ENCODE results near the gene OSBPL10. TPM values are rescaled to one million over a fixed set of nuclear protein-coding genes. Genes with fewer than 3 reads are reported as not detected.

Gene OSBPL10
- total and polyA plus RNA-seq, 2 donors (not counting 1 experiment from before 2014, with no cell fraction given) = 88.5 to 310 TPM

DNA sequence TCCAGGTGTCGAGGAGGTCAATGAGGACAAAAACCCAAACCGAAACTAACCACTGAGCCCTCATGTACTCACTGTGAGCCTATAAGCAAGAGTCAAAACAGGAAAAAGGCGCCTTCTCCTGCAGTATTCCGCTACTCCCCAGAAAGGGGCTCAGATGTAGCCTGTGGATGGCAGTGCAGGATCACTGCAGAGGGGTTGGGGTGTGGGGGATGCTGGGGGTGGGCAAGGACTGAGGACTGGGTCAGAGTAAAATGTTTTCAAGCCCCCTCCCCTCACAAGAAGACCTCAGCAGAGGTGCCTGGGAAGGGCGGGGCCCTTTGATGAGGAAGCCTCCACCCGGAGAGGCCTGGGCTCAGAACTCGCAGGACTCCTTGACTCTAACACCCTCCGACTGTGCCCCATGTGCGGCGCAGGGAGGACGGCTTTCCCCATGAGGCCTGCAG is 170.1 kb downstream of the OSBPL10 start:
- H3K27ac Mint-ChIP-seq = peak overlapping the region; percentile 41
- peaks cover 36% of the 10 kb centered on the region for H3K4me1 Mint-ChIP-seq
- no peak overlapping the region for H3K9ac ChIP-seq (ENCODE audit: low read length)

DNA sequence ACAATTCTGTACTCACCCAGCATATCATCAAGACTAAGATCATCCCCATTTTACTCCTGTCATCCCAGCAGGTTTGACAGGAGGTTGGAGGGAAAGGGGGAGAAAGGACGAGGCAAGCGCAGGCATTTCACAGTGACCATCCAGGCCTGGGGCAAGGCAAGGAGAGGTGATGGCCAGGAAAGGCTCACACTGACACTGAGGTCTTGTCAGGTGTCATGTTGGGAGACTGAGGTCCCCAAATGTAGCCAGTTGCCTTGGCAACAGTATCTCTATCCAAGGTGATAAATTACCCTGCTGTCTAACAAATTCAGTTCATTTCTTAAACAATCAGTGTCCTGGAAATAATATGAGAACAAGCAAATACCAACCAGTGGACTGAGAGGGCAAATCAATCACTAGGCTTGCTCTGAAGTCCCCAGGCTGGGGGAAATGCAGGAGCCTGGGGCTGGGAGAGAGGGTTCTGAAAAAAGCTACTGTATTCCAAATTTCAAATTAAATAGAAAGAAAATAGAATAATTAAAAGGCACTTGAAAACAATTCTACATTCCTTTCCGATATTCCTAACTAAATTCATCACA is 172.8 kb downstream of the OSBPL10 start:
- ATAC-seq (ENCODE audit: low read depth) (no peak), DNase-seq (no peak)
- Histone ChIP-seq H3K27ac (ENCODE audit: low read length in 2 of 2) (no peak overlapping the region), H3K4me2 (replicated peaks; ENCODE audit: low read depth, low read length, poor library complexity, severe bottlenecking) (no peak overlapping the region), H3K4me3 (ENCODE audit: control extremely low read depth in 1 of 5, extremely low read depth in 1 of 5, insufficient read depth in 1 of 5, low read depth in 2 of 5, low read length in 4 of 5) (no peak overlapping the region), H3K9ac (ENCODE audit: low read length) (no peak overlapping the region), H4K20me1 (ENCODE audit: control insufficient read depth, insufficient read depth, low read length, poor library complexity, severe bottlenecking) (peaks cover 38% of the 10 kb centered on the region), H3K27me3 (replicated peaks in 1 of 4; ENCODE audit: control extremely low read depth in 1 of 4, control insufficient read depth in 3 of 4, insufficient read depth in 4 of 4, low read length in 3 of 4) (no peaks in the 10 kb centered on the region), H2AFZ (ENCODE audit: insufficient read depth, low read depth, low read length, poor library complexity, severe bottlenecking) (no peak overlapping the region), H3K9me3 (ENCODE audit: control extremely low read depth in 1 of 3, control insufficient read depth in 2 of 3, insufficient read depth in 1 of 3, low read length in 2 of 3) (no peaks in the 10 kb centered on the region), H3K36me3 (replicated peaks in 1 of 2; ENCODE audit: control extremely low read depth in 1 of 2, control insufficient read depth in 1 of 2, extremely low read depth in 1 of 2, insufficient read depth in 2 of 2, low read length in 1 of 2) (peaks cover 2 to 27% of the 10 kb centered on the region in 2 experiments), H3K4me1 (ENCODE audit: control insufficient read depth in 2 of 2, insufficient read depth in 2 of 2, low read length in 2 of 2) (peaks cover under 1 to 5% of the 10 kb centered on the region in 2 donors), H3K79me2 (ENCODE audit: control insufficient read depth, insufficient read depth, low read length) (peaks cover 39% of the 10 kb centered on the region)
- Mint-ChIP-seq H3K27me3 (no peaks in the 10 kb centered on the region), H3K27ac (no peak overlapping the region), H3K4me1 (peaks cover 40% of the 10 kb centered on the region), H3K9me3 (ENCODE audit: insufficient read depth) (no peaks in the 10 kb centered on the region), H3K4me3 (no peak overlapping the region)
- WGBS (ENCODE audit: insufficient coverage) = 60% methylated on average over 1 of the region's 3 CpGs
- ChIA-PET POLR2A (no interaction called here), CTCF (no interaction called here)
- intact Hi-C loops (cut with micrococcal nuclease) = no loop called here
- TF ChIP-seq EZH2 (IDR thresholded peaks at IDR 0.05; ENCODE audit: borderline replicate concordance, insufficient read depth, low read depth, low read length, poor library complexity, severe bottlenecking) = no peak
- TF ChIP-seq, protein P1, sequence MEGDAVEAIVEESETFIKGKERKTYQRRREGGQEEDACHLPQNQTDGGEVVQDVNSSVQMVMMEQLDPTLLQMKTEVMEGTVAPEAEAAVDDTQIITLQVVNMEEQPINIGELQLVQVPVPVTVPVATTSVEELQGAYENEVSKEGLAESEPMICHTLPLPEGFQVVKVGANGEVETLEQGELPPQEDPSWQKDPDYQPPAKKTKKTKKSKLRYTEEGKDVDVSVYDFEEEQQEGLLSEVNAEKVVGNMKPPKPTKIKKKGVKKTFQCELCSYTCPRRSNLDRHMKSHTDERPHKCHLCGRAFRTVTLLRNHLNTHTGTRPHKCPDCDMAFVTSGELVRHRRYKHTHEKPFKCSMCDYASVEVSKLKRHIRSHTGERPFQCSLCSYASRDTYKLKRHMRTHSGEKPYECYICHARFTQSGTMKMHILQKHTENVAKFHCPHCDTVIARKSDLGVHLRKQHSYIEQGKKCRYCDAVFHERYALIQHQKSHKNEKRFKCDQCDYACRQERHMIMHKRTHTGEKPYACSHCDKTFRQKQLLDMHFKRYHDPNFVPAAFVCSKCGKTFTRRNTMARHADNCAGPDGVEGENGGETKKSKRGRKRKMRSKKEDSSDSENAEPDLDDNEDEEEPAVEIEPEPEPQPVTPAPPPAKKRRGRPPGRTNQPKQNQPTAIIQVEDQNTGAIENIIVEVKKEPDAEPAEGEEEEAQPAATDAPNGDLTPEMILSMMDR (IDR thresholded peaks at IDR 0.05) = no peak

More for the DNA sequence above, 170.1 kb downstream of the OSBPL10 start:
- TF ChIP-seq EZH2 (IDR thresholded peaks at IDR 0.05; ENCODE audit: borderline replicate concordance, insufficient read depth, low read depth, low read length, poor library complexity, severe bottlenecking) = no peak
- TF ChIP-seq, protein P1 (IDR thresholded peaks at IDR 0.05) = no peak
- Histone ChIP-seq H3K4me2 (replicated peaks; ENCODE audit: low read depth, low read length, poor library complexity, severe bottlenecking) (no peak overlapping the region), H4K20me1 (ENCODE audit: control insufficient read depth, insufficient read depth, low read length, poor library complexity, severe bottlenecking) (peaks cover 41% of the 10 kb centered on the region), H3K9me3 (ENCODE audit: control extremely low read depth in 1 of 3, control insufficient read depth in 2 of 3, insufficient read depth in 1 of 3, low read length in 2 of 3) (no peaks in the 10 kb centered on the region), H3K27me3 (replicated peaks in 1 of 4; ENCODE audit: control extremely low read depth in 1 of 4, control insufficient read depth in 3 of 4, insufficient read depth in 4 of 4, low read length in 3 of 4) (no peaks in the 10 kb centered on the region), H3K79me2 (ENCODE audit: control insufficient read depth, insufficient read depth, low read length) (peaks cover 61% of the 10 kb centered on the region), H3K27ac (ENCODE audit: low read length in 2 of 2) (no peak overlapping the region), H2AFZ (ENCODE audit: insufficient read depth, low read depth, low read length, poor library complexity, severe bottlenecking) (no peak overlapping the region), H3K4me3 (ENCODE audit: control extremely low read depth in 1 of 5, extremely low read depth in 1 of 5, insufficient read depth in 1 of 5, low read depth in 2 of 5, low read length in 4 of 5) (no peak overlapping the region), H3K36me3 (replicated peaks in 1 of 2; ENCODE audit: control extremely low read depth in 1 of 2, control insufficient read depth in 1 of 2, extremely low read depth in 1 of 2, insufficient read depth in 2 of 2, low read length in 1 of 2) (peaks cover 0 to 30% of the 10 kb centered on the region in 2 experiments), H3K4me1 (ENCODE audit: control insufficient read depth in 2 of 2, insufficient read depth in 2 of 2, low read length in 2 of 2) (no peaks in the 10 kb centered on the region)
- POLR2A ChIA-PET = no interaction called here
- CTCF ChIA-PET = no interaction called here
- ATAC-seq (ENCODE audit: low read depth) (no peak), DNase-seq (no peak)
- intact Hi-C loops (cut with micrococcal nuclease) = no loop called here
- Mint-ChIP-seq H3K4me3 (no peak overlapping the region), H3K9me3 (ENCODE audit: insufficient read depth) (no peaks in the 10 kb centered on the region), H3K27me3 (no peaks in the 10 kb centered on the region)
- 100% methylated on average over 2 of the region's 11 CpGs for WGBS (ENCODE audit: insufficient coverage)

Data from B cell (primary cell).